ENCODE results near the gene VANGL2. TPM values are rescaled to one million over a fixed set of nuclear protein-coding genes. Genes with fewer than 3 reads are reported as not detected.

Gene VANGL2
- total and polyA plus RNA-seq, 9 of the 15 experiments (the other 6 are each of a cell fraction or from before 2014, with no cell fraction given), result 0.28 to 4.0 (median 0.98) TPM

DNA sequence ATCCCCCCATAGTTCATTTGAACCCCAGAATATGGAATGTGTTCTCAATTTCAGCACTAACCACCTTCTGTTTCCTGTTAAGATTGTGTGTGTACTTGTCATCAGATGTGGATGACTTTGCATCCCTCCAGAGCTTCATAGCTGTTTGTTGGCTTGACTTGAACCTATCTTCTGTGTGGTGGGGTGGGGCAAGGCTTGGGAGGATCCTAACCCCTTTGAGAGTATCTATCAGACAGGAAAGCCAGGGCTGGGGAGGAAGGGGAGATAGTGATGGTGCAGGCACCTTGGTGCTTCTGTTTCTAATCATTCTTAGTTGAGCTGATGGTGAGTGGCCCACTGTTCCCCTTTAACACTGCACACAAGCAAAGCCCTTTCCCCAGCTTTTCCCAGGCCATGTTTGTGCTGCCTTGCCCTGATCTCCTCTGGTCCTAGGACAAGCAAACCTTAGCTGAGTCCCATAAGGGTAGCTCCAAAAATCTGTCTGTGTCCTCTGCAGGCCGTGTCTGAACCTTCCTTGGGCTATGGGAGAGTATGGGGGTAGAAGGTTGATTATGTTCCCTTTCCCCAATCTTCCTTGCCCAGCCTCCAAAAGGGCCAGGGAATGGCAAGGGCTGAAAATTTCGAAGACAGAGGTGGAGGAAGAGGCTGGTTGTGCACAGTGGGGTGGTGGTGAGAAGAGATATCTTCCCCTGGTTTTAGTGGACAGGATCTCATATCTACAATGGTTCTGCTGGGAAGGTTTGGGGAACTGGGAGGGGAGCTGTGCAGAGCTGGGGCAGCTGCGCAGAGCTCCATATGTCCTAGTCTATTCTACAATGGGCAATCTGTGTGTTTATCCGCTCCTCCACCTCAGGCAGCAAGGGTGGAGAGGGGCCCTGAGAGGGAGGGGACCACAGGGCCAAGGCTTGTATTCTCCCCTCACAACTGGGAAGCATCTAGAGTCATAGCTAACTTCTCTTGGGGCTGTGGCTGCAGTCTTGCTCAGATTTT lies 32.1 kb upstream of the VANGL2 start (continued):
- TF ChIP-seq, protein P1, sequence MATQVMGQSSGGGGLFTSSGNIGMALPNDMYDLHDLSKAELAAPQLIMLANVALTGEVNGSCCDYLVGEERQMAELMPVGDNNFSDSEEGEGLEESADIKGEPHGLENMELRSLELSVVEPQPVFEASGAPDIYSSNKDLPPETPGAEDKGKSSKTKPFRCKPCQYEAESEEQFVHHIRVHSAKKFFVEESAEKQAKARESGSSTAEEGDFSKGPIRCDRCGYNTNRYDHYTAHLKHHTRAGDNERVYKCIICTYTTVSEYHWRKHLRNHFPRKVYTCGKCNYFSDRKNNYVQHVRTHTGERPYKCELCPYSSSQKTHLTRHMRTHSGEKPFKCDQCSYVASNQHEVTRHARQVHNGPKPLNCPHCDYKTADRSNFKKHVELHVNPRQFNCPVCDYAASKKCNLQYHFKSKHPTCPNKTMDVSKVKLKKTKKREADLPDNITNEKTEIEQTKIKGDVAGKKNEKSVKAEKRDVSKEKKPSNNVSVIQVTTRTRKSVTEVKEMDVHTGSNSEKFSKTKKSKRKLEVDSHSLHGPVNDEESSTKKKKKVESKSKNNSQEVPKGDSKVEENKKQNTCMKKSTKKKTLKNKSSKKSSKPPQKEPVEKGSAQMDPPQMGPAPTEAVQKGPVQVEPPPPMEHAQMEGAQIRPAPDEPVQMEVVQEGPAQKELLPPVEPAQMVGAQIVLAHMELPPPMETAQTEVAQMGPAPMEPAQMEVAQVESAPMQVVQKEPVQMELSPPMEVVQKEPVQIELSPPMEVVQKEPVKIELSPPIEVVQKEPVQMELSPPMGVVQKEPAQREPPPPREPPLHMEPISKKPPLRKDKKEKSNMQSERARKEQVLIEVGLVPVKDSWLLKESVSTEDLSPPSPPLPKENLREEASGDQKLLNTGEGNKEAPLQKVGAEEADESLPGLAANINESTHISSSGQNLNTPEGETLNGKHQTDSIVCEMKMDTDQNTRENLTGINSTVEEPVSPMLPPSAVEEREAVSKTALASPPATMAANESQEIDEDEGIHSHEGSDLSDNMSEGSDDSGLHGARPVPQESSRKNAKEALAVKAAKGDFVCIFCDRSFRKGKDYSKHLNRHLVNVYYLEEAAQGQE (IDR thresholded peaks at IDR 0.05; ENCODE audit: borderline replicate concordance), result peak; percentile 12; the same call in 1 of the 2 replicates
- TF ChIP-seq, protein P1 (CRISPR knock-in tag; IDR thresholded peaks at IDR 0.05; ENCODE audit: low read depth), result no peak
- TF ChIP-seq ETS2 (tag; IDR thresholded peaks at IDR 0.05; ENCODE audit: borderline replicate concordance, poor library complexity, severe bottlenecking), result no peak
- no peak for TF ChIP-seq SRSF7 (optimal IDR thresholded peaks at IDR 0.05; ENCODE audit: low read depth, low read length)
- no peak for TF ChIP-seq ZNF584 (CRISPR knock-in tag; IDR thresholded peaks at IDR 0.05; ENCODE audit: low read depth)
- TF ChIP-seq SREBF1 (IDR thresholded peaks at IDR 0.05; ENCODE audit: borderline replicate concordance, low read depth, low read length), result no peak
- TF ChIP-seq BMI1 (IDR thresholded peaks at IDR 0.05; ENCODE audit: low read length), result no peak
- peak; percentile 33; the same call in 1 of the 2 replicates for TF ChIP-seq MAFF (IDR thresholded peaks at IDR 0.05; ENCODE audit: low read length)
- TF ChIP-seq, protein P2, sequence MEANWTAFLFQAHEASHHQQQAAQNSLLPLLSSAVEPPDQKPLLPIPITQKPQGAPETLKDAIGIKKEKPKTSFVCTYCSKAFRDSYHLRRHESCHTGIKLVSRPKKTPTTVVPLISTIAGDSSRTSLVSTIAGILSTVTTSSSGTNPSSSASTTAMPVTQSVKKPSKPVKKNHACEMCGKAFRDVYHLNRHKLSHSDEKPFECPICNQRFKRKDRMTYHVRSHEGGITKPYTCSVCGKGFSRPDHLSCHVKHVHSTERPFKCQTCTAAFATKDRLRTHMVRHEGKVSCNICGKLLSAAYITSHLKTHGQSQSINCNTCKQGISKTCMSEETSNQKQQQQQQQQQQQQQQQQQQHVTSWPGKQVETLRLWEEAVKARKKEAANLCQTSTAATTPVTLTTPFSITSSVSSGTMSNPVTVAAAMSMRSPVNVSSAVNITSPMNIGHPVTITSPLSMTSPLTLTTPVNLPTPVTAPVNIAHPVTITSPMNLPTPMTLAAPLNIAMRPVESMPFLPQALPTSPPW (CRISPR knock-in tag; IDR thresholded peaks at IDR 0.05), result peak; percentile 60; the same call in 1 of the 2 replicates
- TF ChIP-seq CEBPB (tag; IDR thresholded peaks at IDR 0.05), result no peak
- TF ChIP-seq RCOR1 (IDR thresholded peaks at IDR 0.05; ENCODE audit: borderline replicate concordance in 1 of 2, low read depth in 2 of 2, low read length in 2 of 2), result peak; percentile 45 to 88; a peak in 3 of 4 replicates
- TF ChIP-seq MAFG (tag; conservative IDR thresholded peaks at IDR 0.05), result peak; percentile 71
- peak; percentile 27; the same call in 1 of the 2 replicates for TF ChIP-seq HDAC2 (IDR thresholded peaks at IDR 0.05)
- TF ChIP-seq NELFE (IDR thresholded peaks at IDR 0.05; ENCODE audit: insufficient read depth, insufficient read length), result no peak
- TF ChIP-seq SRSF9 (IDR thresholded peaks at IDR 0.05; ENCODE audit: borderline replicate concordance, low read depth, low read length), result no peak
- peak; percentile 32; the same call in 1 of the 2 replicates for TF ChIP-seq JUND (IDR thresholded peaks at IDR 0.05; ENCODE audit: borderline replicate concordance, low read depth, low read length)
- 0 out of 3 replicates have a peak, but pooled peaks have one; percentile 25 for TF ChIP-seq JUND (tag; IDR thresholded peaks at IDR 0.05; ENCODE audit: borderline replicate concordance, low read depth, low read length)
- 0 out of 2 replicates have a peak, but pooled peaks have one; percentile 7 for TF ChIP-seq ATF7 (IDR thresholded peaks at IDR 0.05)

Measured in K562 (cell line).